ENCODE results near the gene LAMC1.

GRCh38 chr1:183093066-183093668 lies 69.9 kb downstream of the LAMC1 start:
- no peak for TF ChIP-seq POLR2A (IDR thresholded peaks at IDR 0.05; ENCODE audit: low read depth, low read length)
- TF ChIP-seq POLR2AphosphoS5 (IDR thresholded peaks at IDR 0.05; ENCODE audit: low read depth, low read length): no peak
- no peak for TF ChIP-seq SPI1 (IDR thresholded peaks at IDR 0.05; ENCODE audit: low read depth, low read length)
